Calu3 (cell line): Measurements from ENCODE around the gene TRIM62. TPM values are rescaled to one million over a fixed set of nuclear protein-coding genes. Genes with fewer than 3 reads are reported as not detected.

Experiments used
- BruUV-seq: library from RNA; stranded (reverse); fragments of 400-500 nt; replicated peaks from 2 replicates; lab custom pipeline; 2021; lab: Mats Ljungman, UMichigan
- CTCF ChIA-PET: fragments of 300-600 bp; sonication (Branson Sonifier 250); formaldehyde crosslinking; loops from one replicate; lab custom pipeline; 2022; ENCODE audit warnings: antibody characterized with exemption; lab: Charles Lee
- DNase-seq: peaks from one replicate; pipeline ENCODE4 v3.0.0; 2022
- H3K27ac Mint-ChIP-seq: one replicate; pipeline ENCODE4 v1.8.0; 2022; ENCODE audit warnings: mixed read lengths; ENCODE audit not compliant: unreplicated experiment
- H3K27me3 Mint-ChIP-seq: one replicate; pipeline ENCODE4 v1.8.0; 2022; ENCODE audit warnings: mixed read lengths; ENCODE audit not compliant: unreplicated experiment
- H3K36me3 Mint-ChIP-seq: one replicate; pipeline ENCODE4 v1.8.0; 2022; ENCODE audit warnings: mild to moderate bottlenecking, moderate library complexity, mixed read lengths; ENCODE audit not compliant: insufficient read depth, unreplicated experiment
- H3K4me1 Mint-ChIP-seq: one replicate; pipeline ENCODE4 v1.8.0; 2022; ENCODE audit warnings: mild to moderate bottlenecking, low read depth, mixed read lengths; ENCODE audit not compliant: unreplicated experiment
- H3K4me3 Mint-ChIP-seq: one replicate; pipeline ENCODE4 v1.8.0; 2022; ENCODE audit warnings: mild to moderate bottlenecking, low read depth, moderate library complexity, mixed read lengths; ENCODE audit not compliant: unreplicated experiment
- H3K9me3 Mint-ChIP-seq: one replicate; pipeline ENCODE4 v1.8.0; 2022; ENCODE audit warnings: low read depth, mixed read lengths; ENCODE audit not compliant: unreplicated experiment
- intact Hi-C: fragments of 100-400 bp; cut with micrococcal nuclease; formaldehyde crosslinking; loops from one replicate; pipeline ENCODE4 v1.10.0; 2022; ENCODE audit not compliant: unreplicated experiment
- total RNA-seq: library from RNA; stranded (reverse); gene quantifications from 2 replicates; pipeline ENCODE4 v1.2.3, GENCODE V29; 2022
- TF ChIP-seq, protein P1 (sequence below): fragments of 200-600 bp; IDR thresholded peaks from one replicate; pipeline ENCODE4 v1.8.0; 2022; ENCODE audit warnings: antibody characterized with exemption; ENCODE audit not compliant: unreplicated experiment

Gene TRIM62
- total RNA-seq, 1 experiment from 2014 or later, result 8.8 TPM

DNA sequence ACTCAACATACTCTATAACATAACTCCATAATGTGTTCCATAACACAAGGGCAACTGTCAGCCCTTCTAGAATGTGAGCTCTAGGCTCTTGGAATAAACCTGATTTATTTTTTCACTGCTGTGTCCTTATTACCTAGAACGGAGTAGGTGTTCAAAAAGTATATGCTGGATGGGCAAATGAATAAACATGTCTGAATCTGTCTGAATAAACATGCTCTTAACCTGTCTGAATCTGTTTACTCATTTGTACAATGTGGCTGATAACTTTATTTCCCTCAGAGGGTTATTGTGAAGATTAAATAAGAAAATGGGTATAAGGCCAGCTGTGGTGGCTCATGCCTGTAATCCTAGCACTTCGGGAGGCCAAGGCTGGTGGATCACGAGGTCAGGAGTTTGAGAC lies 58.6 kb downstream of the TRIM62 start:
- TF ChIP-seq, protein P1, sequence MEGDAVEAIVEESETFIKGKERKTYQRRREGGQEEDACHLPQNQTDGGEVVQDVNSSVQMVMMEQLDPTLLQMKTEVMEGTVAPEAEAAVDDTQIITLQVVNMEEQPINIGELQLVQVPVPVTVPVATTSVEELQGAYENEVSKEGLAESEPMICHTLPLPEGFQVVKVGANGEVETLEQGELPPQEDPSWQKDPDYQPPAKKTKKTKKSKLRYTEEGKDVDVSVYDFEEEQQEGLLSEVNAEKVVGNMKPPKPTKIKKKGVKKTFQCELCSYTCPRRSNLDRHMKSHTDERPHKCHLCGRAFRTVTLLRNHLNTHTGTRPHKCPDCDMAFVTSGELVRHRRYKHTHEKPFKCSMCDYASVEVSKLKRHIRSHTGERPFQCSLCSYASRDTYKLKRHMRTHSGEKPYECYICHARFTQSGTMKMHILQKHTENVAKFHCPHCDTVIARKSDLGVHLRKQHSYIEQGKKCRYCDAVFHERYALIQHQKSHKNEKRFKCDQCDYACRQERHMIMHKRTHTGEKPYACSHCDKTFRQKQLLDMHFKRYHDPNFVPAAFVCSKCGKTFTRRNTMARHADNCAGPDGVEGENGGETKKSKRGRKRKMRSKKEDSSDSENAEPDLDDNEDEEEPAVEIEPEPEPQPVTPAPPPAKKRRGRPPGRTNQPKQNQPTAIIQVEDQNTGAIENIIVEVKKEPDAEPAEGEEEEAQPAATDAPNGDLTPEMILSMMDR, result no peak
- intact Hi-C loops, result loop anchor here (10.0 kb wide), 1 partner anchor 492 kb away; no protein-coding TSS in a partner anchor
- no peak overlapping the region for H3K4me3 Mint-ChIP-seq

DNA sequence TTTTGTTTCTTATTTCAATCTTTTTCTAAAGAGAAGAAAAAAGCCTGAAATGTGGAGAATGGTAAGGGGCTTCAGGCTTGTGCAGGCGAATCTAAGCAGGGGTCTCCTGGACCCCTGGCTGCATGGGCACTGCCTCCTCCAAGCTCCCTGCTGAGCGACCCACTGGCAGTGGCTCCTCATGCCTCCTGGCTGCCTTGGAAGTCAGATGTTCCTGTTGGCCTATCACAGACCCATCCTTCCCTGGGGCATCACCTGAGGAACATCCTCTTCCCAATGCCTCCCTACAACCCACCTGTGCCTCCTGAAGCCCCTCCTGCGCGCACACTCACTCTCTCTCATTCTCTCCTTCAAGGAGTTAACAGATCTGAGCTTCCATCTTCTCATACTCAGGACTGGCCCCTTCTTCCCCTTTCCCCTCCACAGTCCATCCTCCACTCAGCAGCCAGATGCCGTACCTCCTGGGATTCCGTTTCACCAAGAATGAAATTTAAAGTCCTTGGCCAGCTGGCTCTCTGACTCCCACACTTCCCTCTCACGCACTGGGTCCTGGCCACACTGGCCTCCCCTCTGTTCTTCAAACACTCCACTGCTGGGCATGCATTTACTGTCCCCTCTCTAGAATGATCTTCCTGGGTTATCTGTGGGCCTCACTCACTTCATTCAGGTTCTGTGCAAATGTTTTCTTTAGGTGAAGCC lies 59.2 kb downstream of the TRIM62 start:
- TF ChIP-seq, protein P1, result no peak
- no peak for DNase-seq
- Mint-ChIP-seq H3K4me1 (no peaks in the 10 kb centered on the region), H3K27me3 (peaks cover 22% of the 10 kb centered on the region), H3K4me3 (no peak overlapping the region), H3K27ac (no peak overlapping the region), H3K9me3 (peaks cover 2% of the 10 kb centered on the region), H3K36me3 (peaks cover 14% of the 10 kb centered on the region)
- intact Hi-C loops, result loop anchor here (10.0 kb wide), 1 partner anchor 492 kb away; no protein-coding TSS in a partner anchor
- CTCF ChIA-PET, result no interaction called here
- BruUV-seq, result no TSS peak

More for the DNA sequence above, 58.6 kb downstream of the TRIM62 start:
- Mint-ChIP-seq H3K4me1 (no peaks in the 10 kb centered on the region), H3K27me3 (peaks cover 22% of the 10 kb centered on the region), H3K27ac (no peak overlapping the region), H3K36me3 (peaks cover 16% of the 10 kb centered on the region), H3K9me3 (peaks cover 2% of the 10 kb centered on the region)
- DNase-seq, result no peak
- BruUV-seq, result no TSS peak
- CTCF ChIA-PET, result no interaction called here

DNA sequence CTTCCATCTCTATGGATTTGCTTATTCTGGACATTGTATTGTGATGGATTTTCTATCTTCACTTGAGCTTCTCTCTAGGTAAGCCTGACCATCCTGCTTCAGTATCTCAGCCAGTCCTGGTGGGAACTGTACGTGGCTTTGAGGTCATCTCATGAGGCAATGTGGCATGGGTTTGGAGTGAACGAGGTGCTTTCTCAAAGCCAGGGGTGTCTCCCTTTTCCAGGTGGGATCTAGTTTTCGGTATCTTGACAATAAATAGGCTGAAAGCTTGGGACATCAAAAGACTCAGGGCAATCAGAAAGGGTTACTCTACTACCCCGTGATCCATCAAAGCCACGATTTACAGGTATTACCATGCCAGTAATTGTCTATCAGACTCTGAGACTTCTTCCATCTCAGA lies 60.1 kb downstream of the TRIM62 start:
- DNase-seq, result no peak
- TF ChIP-seq, protein P1, result no peak
- Mint-ChIP-seq H3K4me3 (no peak overlapping the region), H3K36me3 (peaks cover 5% of the 10 kb centered on the region), H3K27ac (no peak overlapping the region), H3K27me3 (peaks cover 22% of the 10 kb centered on the region), H3K9me3 (peaks cover 2% of the 10 kb centered on the region), H3K4me1 (no peaks in the 10 kb centered on the region)
- no TSS peak for BruUV-seq
- intact Hi-C loops, result loop anchor here (10.0 kb wide), 1 partner anchor 493 kb away; no protein-coding TSS in a partner anchor
- CTCF ChIA-PET, result no interaction called here

DNA sequence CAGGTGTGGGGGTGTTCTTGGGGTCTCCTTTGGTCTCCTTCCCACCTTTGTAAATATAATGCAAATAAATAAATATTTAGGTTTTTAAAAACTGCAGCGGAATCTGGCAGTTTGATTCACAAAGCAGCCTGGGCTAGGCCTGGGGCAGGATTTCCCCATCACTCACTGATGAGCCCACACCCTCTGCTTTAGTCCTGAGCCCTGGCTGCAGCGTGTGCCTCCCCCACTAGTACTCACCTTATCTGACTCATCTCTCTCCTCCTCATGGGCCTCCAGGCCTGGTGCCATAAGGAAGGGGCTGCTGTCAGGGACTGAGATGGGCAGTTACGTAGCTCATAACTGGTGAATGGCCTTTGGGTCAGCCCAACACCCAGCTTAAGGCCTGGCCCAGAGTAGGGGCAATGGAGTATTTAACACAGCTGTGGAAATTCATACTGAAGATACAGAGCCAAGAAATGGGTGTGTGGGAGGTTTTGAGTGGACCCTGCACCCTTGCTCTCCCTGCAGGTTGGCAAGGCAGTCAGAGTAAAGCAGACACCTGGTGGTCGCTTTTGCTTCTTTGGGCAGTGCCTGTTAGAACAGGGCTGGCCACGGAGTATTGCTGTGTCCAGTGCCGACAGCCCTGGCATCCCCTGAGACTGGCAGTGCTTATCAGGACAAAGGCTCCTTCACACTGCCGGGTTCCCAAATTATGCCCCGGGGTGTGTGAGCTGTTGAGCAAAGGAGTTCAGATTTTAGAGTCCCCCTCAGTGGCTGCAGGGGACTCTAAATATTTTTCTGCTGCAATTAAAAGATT lies 61.2 kb downstream of the TRIM62 start:
- H3K36me3 Mint-ChIP-seq, result no peaks in the 10 kb centered on the region
- CTCF ChIA-PET, result no interaction called here
- DNase-seq, result no peak
- H3K27me3 Mint-ChIP-seq, result peaks cover 22% of the 10 kb centered on the region
- H3K4me3 Mint-ChIP-seq, result no peak overlapping the region
- H3K27ac Mint-ChIP-seq, result no peak overlapping the region
- intact Hi-C loops, result loop anchor here (10.0 kb wide), 1 partner anchor 494 kb away; no protein-coding TSS in a partner anchor
- H3K9me3 Mint-ChIP-seq, result peaks cover 2% of the 10 kb centered on the region
- H3K4me1 Mint-ChIP-seq, result no peaks in the 10 kb centered on the region
- TF ChIP-seq, protein P1, result no peak
- no TSS peak for BruUV-seq
